GM18517 (cell line): ENCODE results near the gene SLC5A9.
A peak's percentile ranks its signal among the peaks of the same experiment; 100 is the strongest.
"Not testable (repeated sequence)": the region's sequence is repeated elsewhere in the genome, so short reads cannot be mapped to it uniquely, and the experiment has no call there.

Experiments
- ATAC-seq: cut with Tn5 transposase; IDR thresholded peaks from one replicate; pipeline ENCODE4 v1.9.1; 2021; ENCODE audit warnings: mild to moderate bottlenecking, moderate library complexity; ENCODE audit not compliant: unreplicated experiment

The SLC5A9 gene

DNA sequence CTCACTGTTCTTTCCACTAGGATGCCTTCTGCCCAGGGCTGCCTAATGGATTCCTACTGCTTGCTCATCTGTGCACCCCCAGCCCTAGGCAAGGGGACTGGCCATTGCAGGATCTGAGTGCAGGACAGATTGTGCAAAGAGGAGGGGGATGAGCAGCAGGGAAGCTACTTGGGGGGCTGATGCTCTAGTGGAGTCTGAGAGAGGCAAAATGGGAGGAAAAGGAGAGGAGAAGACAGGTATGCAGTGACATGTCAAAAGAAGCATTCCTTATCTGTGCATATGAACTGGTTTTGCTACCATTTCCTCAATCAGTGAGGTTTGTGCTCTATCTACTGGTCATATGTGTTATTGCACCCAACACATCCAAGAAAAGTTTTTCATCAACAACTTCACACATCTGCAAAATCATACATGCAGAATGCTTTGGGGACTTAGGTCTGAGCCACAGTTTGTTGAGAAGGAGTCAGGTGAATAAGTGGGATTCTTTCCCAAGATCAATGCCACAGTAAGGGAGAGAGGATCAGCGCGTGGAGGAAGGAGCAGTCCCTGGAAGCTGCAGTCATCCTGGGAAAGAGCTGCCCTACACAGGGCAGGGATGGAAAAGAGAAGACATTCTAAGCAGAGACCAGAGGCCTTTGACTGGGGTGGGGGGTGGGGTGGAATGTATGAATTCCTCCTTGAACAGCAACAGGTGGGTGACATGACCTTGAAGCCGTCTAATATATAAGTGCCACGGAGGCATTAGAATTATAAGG is 14.4 kb downstream of the SLC5A9 start:
- ATAC-seq: peak; percentile 53

- no peak for ATAC-seq
Observed at GRCh38 chr1:48242141-48242736, 19.7 kb downstream of the SLC5A9 start.

DNA sequence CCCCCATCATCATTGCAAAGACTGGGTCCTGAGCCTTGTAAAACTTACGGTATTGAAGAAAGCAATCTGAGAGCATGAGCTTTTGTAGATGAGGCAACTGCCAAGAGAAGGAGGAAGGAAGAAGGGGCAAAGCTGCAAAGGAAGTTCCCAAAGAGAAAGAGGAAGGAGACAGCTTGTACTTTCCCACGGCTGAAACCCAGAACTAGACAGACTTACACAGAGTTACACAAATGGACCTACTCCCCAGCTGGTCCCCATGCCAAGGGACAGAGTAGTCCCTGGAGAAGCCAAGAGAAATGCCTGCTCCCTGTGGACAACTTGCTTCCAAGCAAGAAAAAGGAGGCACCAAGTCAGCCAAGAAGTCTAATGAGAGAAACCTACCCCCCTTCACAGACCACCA is 22.6 kb downstream of the SLC5A9 start:
- no peak for ATAC-seq

GRCh38 chr1:48246727-48247126 is 24.2 kb downstream of the SLC5A9 start:
- ATAC-seq: no peak

- ATAC-seq: no peak
Observed at GRCh38 chr1:48248356-48248755, 25.8 kb downstream of the SLC5A9 start.

DNA sequence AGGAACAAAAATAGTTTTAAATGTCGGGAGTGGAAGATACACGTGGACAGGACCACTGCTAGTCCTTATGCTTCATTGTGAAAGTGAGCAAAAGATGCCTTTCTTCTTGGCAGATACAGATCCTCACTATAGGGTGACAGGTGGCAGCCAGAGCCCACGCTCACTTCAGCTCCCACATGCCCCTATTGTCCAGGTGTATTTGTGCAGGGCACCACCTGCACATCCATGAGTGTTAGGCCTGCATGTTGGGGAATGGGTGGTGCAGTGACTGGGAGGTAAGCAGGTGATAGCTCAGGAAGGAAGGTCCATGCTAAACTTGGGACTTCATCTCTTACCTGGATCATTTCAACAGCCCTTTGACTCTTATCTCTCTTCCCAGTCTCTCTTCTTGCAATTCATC is 27.4 kb downstream of the SLC5A9 start:
- no peak for ATAC-seq

- ATAC-seq: no peak
Observed at GRCh38 chr1:48250572-48250971, 28.1 kb downstream of the SLC5A9 start.

GRCh38 chr1:48251323-48251722 is 28.8 kb downstream of the SLC5A9 start:
- ATAC-seq: no peak

DNA sequence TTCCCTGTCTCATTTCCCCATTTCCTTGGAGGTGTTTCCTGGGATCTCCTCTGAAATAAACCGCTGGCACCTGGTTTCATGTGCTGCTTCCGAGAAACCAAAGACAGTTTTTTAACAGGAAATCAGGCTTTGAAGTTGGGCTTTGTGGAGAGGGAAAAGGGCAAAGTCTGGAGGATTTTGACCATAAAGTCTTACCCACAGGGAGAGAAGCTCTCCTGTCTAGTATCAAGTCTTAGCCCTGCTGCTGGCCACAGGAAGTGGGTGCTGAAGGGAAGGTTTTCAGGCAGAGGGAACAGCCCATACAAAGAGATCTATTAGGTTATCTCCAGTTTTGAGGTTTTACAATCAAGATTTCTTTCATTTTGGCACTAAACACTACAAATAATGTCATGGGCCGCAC is 29.3 kb downstream of the SLC5A9 start:
- no peak for ATAC-seq

GRCh38 chr1:48254254-48254653 is 31.7 kb downstream of the SLC5A9 start:
- no peak for ATAC-seq

DNA sequence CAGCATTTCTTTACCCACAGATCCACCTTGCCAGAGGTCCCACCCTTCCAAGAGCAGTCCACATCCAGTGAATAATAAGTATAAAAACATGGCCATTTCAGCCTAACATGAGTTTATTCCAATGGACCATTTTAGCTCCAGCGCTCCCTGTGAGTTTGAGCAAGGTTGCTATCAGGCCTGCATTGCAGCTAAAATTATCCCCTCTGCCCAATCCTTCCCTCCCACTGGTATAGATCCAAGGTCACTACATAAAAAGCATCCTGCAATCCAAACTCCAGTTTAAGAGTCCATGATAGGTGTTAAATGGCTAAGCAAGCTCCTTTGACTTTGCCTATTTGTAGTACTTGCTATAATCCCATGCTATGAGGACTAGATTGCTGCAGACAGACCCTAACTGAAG is 35.6 kb downstream of the SLC5A9 start:
- ATAC-seq: no peak

- ATAC-seq: no peak
Observed at GRCh38 chr1:48261881-48262400, 39.4 kb downstream of the SLC5A9 start.

GRCh38 chr1:48263041-48263440 is 40.5 kb downstream of the SLC5A9 start:
- no peak for ATAC-seq

- ATAC-seq: no peak
Observed at GRCh38 chr1:48266576-48266975, 44.1 kb downstream of the SLC5A9 start.

DNA sequence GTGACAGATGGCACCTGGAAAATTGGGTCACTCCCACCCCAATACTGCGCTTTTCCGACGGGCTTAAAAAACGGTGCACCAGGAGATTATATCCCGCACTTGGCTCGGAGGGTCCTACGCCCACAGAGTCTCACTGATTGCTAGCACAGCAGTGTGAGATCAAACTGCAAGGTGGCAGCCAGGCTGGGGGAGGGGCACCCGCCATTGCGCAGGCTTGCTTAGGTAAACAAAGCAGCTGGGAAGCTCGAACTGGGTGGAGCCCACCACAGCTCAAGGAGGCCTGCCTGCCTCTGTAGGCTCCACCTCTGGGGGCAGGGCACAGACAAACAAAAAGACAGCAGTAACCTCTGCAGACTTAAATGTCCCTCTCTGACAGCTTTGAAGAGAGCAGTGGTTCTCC is 54.9 kb downstream of the SLC5A9 start:
- not testable (repeated sequence) for ATAC-seq

DNA sequence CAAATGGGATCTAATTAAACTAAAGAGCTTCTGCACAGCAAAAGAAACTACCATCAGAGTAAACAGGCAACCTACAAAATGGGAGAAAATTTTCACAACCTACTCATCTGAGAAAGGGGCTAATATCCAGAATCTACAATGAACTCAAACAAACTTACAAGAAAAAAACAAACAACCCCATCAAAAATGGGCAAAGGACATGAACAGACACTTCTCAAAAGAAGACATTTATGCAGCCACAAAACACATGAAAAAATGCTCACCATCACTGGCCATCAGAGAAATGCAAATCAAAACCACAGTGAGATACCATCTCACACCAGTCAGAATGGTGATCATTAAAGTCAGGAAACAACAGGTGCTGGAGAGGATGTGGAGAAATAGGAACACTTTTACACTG is 59.8 kb downstream of the SLC5A9 start:
- ATAC-seq: not testable (repeated sequence)

DNA sequence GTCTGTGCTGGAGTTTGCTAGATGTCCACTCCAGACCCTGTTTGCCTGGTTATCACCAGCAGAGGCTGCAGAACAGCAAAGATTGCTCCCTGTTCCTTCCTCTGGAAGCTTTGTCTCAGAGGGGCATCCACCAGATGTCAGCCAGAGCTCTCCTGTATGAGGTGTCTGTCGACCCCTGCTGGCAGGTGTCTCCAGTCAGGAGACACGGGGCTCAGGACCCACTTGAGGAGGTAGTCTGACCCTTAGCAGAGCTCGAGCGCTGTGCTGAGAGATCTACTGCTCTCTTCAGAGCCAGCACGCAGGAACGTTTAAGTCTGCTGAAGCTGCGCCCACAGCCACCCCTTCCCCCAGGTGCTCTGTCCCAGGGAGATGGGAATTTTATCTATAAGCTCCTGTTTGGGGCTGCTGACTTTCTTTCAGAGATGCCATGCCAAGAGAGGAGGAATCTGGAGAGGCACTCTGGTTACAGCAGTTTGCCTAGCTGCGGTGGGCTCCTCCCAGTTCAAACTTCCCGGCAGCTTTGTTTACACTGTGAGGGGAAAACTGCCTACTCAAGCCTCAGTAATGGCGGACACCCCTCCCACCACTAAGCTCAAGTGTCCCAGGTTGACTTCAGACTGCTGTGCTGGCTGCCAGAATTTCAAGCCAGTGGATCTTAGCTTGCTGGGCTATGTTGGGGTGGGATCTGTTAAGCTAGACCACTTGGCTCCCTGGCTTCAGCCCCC is 62.3 kb downstream of the SLC5A9 start:
- ATAC-seq: not testable (repeated sequence)

DNA sequence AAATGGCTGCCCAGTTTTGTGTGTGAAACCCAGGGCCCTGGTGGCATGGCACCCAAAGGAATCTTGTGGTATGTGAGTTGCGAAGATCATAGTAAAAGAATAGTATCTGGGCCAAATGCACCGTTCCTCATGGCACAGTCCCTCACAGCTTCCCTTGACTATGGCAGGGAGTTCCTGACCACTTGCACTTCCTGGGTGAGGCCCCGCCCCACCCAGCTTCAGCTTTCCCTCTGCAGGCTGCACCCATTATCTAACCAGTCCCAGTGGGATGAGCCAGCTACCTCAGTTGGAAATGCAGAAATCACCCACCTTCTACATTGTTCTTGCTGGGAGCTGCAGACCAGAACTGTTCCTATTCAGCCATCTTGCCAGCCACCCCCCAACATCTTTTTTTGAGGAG is 63.0 kb downstream of the SLC5A9 start:
- ATAC-seq: no peak

GRCh38 chr1:48291421-48291820 is 68.9 kb downstream of the SLC5A9 start:
- ATAC-seq: no peak

GRCh38 chr1:48292706-48293105 is 70.2 kb downstream of the SLC5A9 start:
- no peak for ATAC-seq

DNA sequence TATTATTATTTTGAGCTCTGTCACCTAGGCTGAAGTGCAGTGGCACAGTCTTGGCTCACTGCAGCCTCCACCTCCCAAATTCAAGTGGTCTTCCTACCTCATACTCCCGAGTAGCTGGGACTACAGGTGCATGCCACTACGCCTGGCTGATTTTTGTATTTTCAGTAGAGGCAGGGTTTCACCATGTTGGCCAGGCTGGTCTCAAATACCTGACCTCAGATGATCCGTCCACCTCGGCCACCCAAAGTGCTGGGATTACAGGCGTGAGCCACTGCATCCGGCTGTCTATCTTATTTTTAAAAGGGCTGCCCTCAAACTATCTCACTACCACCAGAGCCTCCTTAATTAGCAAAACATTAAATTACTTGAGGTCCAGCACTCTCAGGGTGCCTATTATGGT is 71.6 kb downstream of the SLC5A9 start:
- ATAC-seq: not testable (repeated sequence)

- no peak for ATAC-seq
Observed at GRCh38 chr1:48294656-48295055, 72.1 kb downstream of the SLC5A9 start.
